Trophoblast cell (in vitro differentiated cells and primary cell): Measurements from ENCODE around the gene KLHL35.

ENCODE experiments used
- DNase-seq, 2 donors: peaks; one replicate each; pipeline ENCODE4 v3.0.0-alpha.2; 2016
- H2AFZ ChIP-seq: 2 replicates; pipeline ENCODE4 v1.6.1; 2013; ENCODE audit warnings: low read length, moderate library complexity, mild to moderate bottlenecking; ENCODE audit not compliant: insufficient read depth, poor library complexity
- H2AK5ac ChIP-seq: 2 replicates; pipeline ENCODE4 v1.6.1; 2013; ENCODE audit warnings: mild to moderate bottlenecking, low read length
- H2BK120ac ChIP-seq: 2 replicates; pipeline ENCODE4 v1.6.1; 2013; ENCODE audit warnings: low read length, mild to moderate bottlenecking, moderate library complexity; ENCODE audit not compliant: insufficient read depth, poor library complexity
- H2BK12ac ChIP-seq: 2 replicates; pipeline ENCODE4 v1.6.1; 2013; ENCODE audit warnings: mild to moderate bottlenecking, low read length, moderate library complexity
- H2BK5ac ChIP-seq: 2 replicates; pipeline ENCODE4 v1.6.1; 2013; ENCODE audit warnings: low read length, low read depth, moderate library complexity, mild to moderate bottlenecking; ENCODE audit not compliant: poor library complexity
- H3K14ac ChIP-seq: 2 replicates; pipeline ENCODE4 v1.6.1; 2013; ENCODE audit warnings: mild to moderate bottlenecking, low read length
- H3K18ac ChIP-seq: 2 replicates; pipeline ENCODE4 v1.6.1; 2013; ENCODE audit warnings: mild to moderate bottlenecking, low read length
- H3K23ac ChIP-seq: 2 replicates; pipeline ENCODE4 v1.6.1; 2013; ENCODE audit warnings: low read length
- H3K27ac ChIP-seq: 2 replicates; pipeline ENCODE4 v1.5.1; 2013; ENCODE audit warnings: low read depth, mild to moderate bottlenecking, inconsistent platforms, low read length, moderate library complexity
- H3K27me3 ChIP-seq: 2 replicates; pipeline ENCODE4 v1.6.1; 2013; ENCODE audit warnings: inconsistent platforms, mild to moderate bottlenecking, low read length, moderate library complexity; ENCODE audit not compliant: insufficient read depth
- H3K36me3 ChIP-seq, 2 experiments: 1 replicate in 1 of 2; 2 replicates in 1 of 2; pipeline ENCODE4 v1.6.1; 2013; ENCODE audit warnings: low read length in 2 of 2, mild to moderate bottlenecking in 2 of 2, moderate library complexity in 1 of 2; ENCODE audit not compliant: insufficient read depth in 2 of 2, control insufficient read depth in 1 of 2
- H3K4ac ChIP-seq: 2 replicates; pipeline ENCODE4 v1.6.1; 2013; ENCODE audit warnings: low read depth, mild to moderate bottlenecking, low read length, moderate library complexity
- H3K4me1 ChIP-seq, 2 experiments: 1 replicate in 1 of 2; 2 replicates in 1 of 2; pipeline ENCODE4 v1.6.1; 2013; ENCODE audit warnings: low read length in 2 of 2, mild to moderate bottlenecking in 2 of 2, moderate library complexity in 1 of 2; ENCODE audit not compliant: insufficient read depth in 2 of 2, control insufficient read depth in 1 of 2
- H3K4me2 ChIP-seq: 2 replicates; pipeline ENCODE4 v1.6.1; 2013; ENCODE audit warnings: inconsistent platforms, mild to moderate bottlenecking, low read length, moderate library complexity
- H3K4me3 ChIP-seq: 2 replicates; pipeline ENCODE4 v1.5.1; 2013; ENCODE audit warnings: mild to moderate bottlenecking, low read depth, low read length, inconsistent platforms
- H3K79me1 ChIP-seq: one replicate; pipeline ENCODE4 v1.6.1; 2013; ENCODE audit warnings: low read length
- H3K79me2 ChIP-seq: 2 replicates; pipeline ENCODE4 v1.6.1; 2013; ENCODE audit warnings: low read length, mild to moderate bottlenecking; ENCODE audit not compliant: control insufficient read depth, insufficient read depth, poor library complexity
- H3K9ac ChIP-seq: 2 replicates; pipeline ENCODE4 v1.6.1; 2013; ENCODE audit warnings: mild to moderate bottlenecking, low read length
- H3K9me3 ChIP-seq: 2 replicates; pipeline ENCODE4 v1.6.1; 2013; ENCODE audit warnings: low read depth, mild to moderate bottlenecking, control low read depth, inconsistent platforms, low read length; ENCODE audit not compliant: insufficient read depth
- H4K12ac ChIP-seq: 2 replicates; pipeline ENCODE4 v1.6.1; 2013; ENCODE audit warnings: low read depth, mild to moderate bottlenecking, low read length, moderate library complexity
- H4K8ac ChIP-seq: 2 replicates; pipeline ENCODE4 v1.6.1; 2013; ENCODE audit warnings: low read depth, mild to moderate bottlenecking, low read length, moderate library complexity
- H4K91ac ChIP-seq: one replicate; pipeline ENCODE4 v1.6.1; 2013; ENCODE audit warnings: low read depth, mild to moderate bottlenecking, low read length, moderate library complexity
- WGBS: extraction: QIAGEN DNeasy Blood & Tissue Kit; methylation state at CpG from one replicate; pipeline ENCODE4 v1.1.7; 2013; ENCODE audit warnings: missing lambda C conversion rate; ENCODE audit not compliant: insufficient read length, insufficient coverage; ENCODE audit errors: extremely low coverage; 5-methylcytosine and 5-hydroxymethylcytosine counted together

The KLHL35 gene

GRCh38 chr11:75425422-75425821, 7.6 kb downstream of the KLHL35 start:
- Histone ChIP-seq H3K79me2 (no peaks in the 10 kb centered on the region), H3K18ac (no peak overlapping the region), H4K91ac (no peak overlapping the region), H3K14ac (no peak overlapping the region), H3K4me2 (peak overlapping the region; percentile 33), H3K27ac (no peak overlapping the region), H2BK120ac (no peak overlapping the region), H3K4me3 (peak overlapping the region; percentile 28), H3K4ac (no peak overlapping the region), H3K9me3 (peaks cover 19% of the 10 kb centered on the region), H2BK12ac (no peak overlapping the region), H3K4me1 (peaks cover 9 to 13% of the 10 kb centered on the region in 2 experiments), H3K23ac (no peak overlapping the region), H3K27me3 (peaks cover 21% of the 10 kb centered on the region), H2AFZ (no peak overlapping the region), H3K79me1 (no peaks in the 10 kb centered on the region), H2AK5ac (no peak overlapping the region), H3K9ac (no peak overlapping the region), H2BK5ac (no peak overlapping the region), H3K36me3 (peaks cover 17 to 18% of the 10 kb centered on the region in 2 experiments), H4K8ac (no peak overlapping the region), H4K12ac (no peak overlapping the region)
- DNase-seq = peak in 1 of 2 donors; percentile 43
- no CpG with 5 or more reads among the region's 29 CpGs for WGBS

GRCh38 chr11:75424396-75424795, 8.6 kb downstream of the KLHL35 start:
- Histone ChIP-seq H3K4me3 (no peak overlapping the region), H4K91ac (no peak overlapping the region), H3K9me3 (peaks cover 10% of the 10 kb centered on the region), H3K36me3 (peaks cover 17 to 18% of the 10 kb centered on the region in 2 experiments), H2AK5ac (no peak overlapping the region), H3K27ac (no peak overlapping the region), H2AFZ (no peak overlapping the region), H4K12ac (no peak overlapping the region), H4K8ac (no peak overlapping the region), H2BK120ac (no peak overlapping the region), H3K79me2 (no peaks in the 10 kb centered on the region), H3K4me1 (peaks cover 0 to 4% of the 10 kb centered on the region in 2 experiments), H3K9ac (no peak overlapping the region), H2BK12ac (no peak overlapping the region), H3K18ac (no peak overlapping the region), H3K4me2 (no peak overlapping the region), H3K23ac (no peak overlapping the region), H2BK5ac (no peak overlapping the region), H3K4ac (no peak overlapping the region), H3K79me1 (no peaks in the 10 kb centered on the region), H3K14ac (no peak overlapping the region), H3K27me3 (peaks cover 12% of the 10 kb centered on the region)
- no peak for DNase-seq
- WGBS = no CpG with 5 or more reads among the region's 1 CpG

- no peak overlapping the region for H2BK5ac ChIP-seq
- peaks cover 15 to 18% of the 10 kb centered on the region in 2 experiments for H3K36me3 ChIP-seq
- no peaks in the 10 kb centered on the region for H3K79me1 ChIP-seq
- no CpG with 5 or more reads among the region's 9 CpGs for WGBS
- H3K14ac ChIP-seq = no peak overlapping the region
- DNase-seq = no peak
- H3K9ac ChIP-seq = no peak overlapping the region
- H3K18ac ChIP-seq = no peak overlapping the region
- no peak overlapping the region for H2AK5ac ChIP-seq
- H3K23ac ChIP-seq = no peak overlapping the region
- H4K12ac ChIP-seq = no peak overlapping the region
- H2BK120ac ChIP-seq = no peak overlapping the region
- no peak overlapping the region for H4K8ac ChIP-seq
- H3K4ac ChIP-seq = no peak overlapping the region
- no peak overlapping the region for H3K4me3 ChIP-seq
- no peaks in the 10 kb centered on the region for H3K79me2 ChIP-seq
- H2BK12ac ChIP-seq = no peak overlapping the region
- peaks cover 6% of the 10 kb centered on the region for H3K27me3 ChIP-seq
- no peak overlapping the region for H3K27ac ChIP-seq
- H4K91ac ChIP-seq = no peak overlapping the region
- H3K9me3 ChIP-seq = peaks cover 7% of the 10 kb centered on the region
- no peak overlapping the region for H3K4me2 ChIP-seq
- H3K4me1 ChIP-seq = peaks cover 0 to 4% of the 10 kb centered on the region in 2 experiments
- H2AFZ ChIP-seq = no peak overlapping the region
Observed at GRCh38 chr11:75423721-75424120, 9.3 kb downstream of the KLHL35 start.

GRCh38 chr11:75422248-75423231, 10.5 kb downstream of the KLHL35 start:
- Histone ChIP-seq H3K27ac (no peak overlapping the region), H3K9me3 (peaks cover 3% of the 10 kb centered on the region), H4K91ac (no peak overlapping the region), H3K27me3 (no peaks in the 10 kb centered on the region), H2BK120ac (no peak overlapping the region), H3K36me3 (peaks cover 15 to 23% of the 10 kb centered on the region in 2 experiments), H3K79me2 (no peaks in the 10 kb centered on the region), H3K4ac (no peak overlapping the region), H2BK5ac (no peak overlapping the region), H2AFZ (no peak overlapping the region), H4K12ac (no peak overlapping the region), H2BK12ac (no peak overlapping the region), H3K14ac (no peak overlapping the region), H3K4me1 (peaks cover 0 to 4% of the 10 kb centered on the region in 2 experiments), H3K23ac (no peak overlapping the region), H3K4me2 (no peak overlapping the region), H2AK5ac (no peak overlapping the region), H3K9ac (no peak overlapping the region), H3K4me3 (no peak overlapping the region), H4K8ac (no peak overlapping the region), H3K18ac (no peak overlapping the region), H3K79me1 (no peaks in the 10 kb centered on the region)
- no CpG with 5 or more reads among the region's 15 CpGs for WGBS
- DNase-seq = no peak
